ENCODE results near the gene IGHMBP2. TPM values are rescaled to one million over a fixed set of nuclear protein-coding genes. Genes with fewer than 3 reads are reported as not detected.

The IGHMBP2 gene
- total RNA-seq, 1 donor from 2014 or later = 9.5 TPM

DNA sequence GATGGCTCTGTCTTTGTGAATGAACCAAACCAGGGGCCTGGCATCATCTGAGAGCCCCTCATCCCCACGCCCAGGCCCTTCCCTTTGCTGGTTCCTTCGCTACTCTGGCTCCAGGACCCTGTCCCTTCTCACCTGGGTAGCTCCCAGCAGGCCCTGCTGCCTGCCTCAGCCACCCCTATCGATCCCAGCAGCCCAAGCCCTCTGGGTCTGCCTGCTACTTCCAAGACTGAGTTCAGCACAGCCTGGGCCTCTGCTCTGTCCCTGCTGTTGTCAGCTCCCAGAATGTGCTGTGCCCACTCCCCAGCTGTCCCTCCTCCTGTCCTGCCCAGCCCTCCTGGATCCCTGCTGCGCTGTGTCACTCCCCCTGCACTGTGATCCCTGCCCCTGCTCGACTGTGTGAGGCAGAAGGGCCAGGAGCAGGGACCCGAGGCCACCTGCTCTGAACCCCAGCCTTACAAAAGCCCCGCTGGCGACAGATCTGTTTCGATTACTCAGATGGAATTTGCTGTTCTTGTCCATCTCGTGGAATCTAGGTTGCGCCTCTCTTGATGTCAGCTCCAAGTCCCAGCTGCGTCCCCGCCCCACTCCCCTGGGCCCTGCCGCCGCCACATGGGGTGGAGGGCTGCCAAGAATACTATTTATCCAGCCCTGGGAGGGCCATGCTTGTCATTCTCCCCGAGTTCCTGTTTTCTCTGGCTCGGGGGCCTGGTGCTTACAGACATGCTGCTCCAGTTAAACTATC, 13.0 kb upstream of the IGHMBP2 start:
- peak; percentile 54 to 97 for DNase-seq (ENCODE audit: low read depth in 2 of 2)

GRCh38 chr11:68891351-68891948, 12.2 kb upstream of the IGHMBP2 start:
- no peak for DNase-seq (ENCODE audit: low read depth in 2 of 2)

DNA sequence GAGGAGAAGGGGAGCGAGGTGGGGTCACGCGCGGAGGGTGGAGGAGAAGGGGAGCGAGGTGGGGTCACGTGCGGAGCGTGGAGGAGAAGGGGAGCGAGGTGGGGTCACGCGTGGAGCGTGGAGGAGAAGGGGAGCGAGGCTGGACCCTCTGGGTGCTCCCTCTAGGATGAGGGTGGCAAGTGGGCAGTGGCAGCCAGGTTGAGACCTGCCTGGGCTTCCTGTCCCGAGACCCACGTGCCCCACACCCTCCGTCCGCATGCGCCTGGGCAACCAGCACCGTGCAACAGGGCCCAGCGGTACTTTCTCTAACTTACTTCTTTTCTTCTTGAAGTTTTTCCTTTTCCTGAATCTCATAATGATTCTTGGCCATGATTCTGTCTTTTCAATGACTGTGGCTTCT, 11.1 kb upstream of the IGHMBP2 start:
- DNase-seq (ENCODE audit: low read depth in 2 of 2) = no peak

DNA sequence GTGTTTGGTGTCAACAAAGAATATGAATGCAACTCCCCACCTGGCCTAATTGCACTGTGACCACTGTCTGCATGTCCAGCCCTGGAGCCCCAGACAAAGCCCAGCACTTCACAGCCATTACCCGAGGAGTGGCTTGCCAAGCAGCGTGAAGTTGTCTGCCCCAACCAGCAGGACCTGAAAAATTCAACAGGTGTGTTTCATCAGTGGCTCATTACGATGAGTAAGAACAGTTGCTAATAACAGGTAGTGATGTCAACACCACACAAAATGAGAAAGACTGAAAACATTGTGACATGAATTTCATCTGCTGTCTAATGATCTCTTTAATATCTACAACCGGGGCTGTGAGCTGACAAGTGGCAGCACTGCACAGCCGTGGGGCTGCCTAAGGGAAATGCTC, 10.4 kb upstream of the IGHMBP2 start:
- no peak for DNase-seq (ENCODE audit: low read depth in 2 of 2)

DNA sequence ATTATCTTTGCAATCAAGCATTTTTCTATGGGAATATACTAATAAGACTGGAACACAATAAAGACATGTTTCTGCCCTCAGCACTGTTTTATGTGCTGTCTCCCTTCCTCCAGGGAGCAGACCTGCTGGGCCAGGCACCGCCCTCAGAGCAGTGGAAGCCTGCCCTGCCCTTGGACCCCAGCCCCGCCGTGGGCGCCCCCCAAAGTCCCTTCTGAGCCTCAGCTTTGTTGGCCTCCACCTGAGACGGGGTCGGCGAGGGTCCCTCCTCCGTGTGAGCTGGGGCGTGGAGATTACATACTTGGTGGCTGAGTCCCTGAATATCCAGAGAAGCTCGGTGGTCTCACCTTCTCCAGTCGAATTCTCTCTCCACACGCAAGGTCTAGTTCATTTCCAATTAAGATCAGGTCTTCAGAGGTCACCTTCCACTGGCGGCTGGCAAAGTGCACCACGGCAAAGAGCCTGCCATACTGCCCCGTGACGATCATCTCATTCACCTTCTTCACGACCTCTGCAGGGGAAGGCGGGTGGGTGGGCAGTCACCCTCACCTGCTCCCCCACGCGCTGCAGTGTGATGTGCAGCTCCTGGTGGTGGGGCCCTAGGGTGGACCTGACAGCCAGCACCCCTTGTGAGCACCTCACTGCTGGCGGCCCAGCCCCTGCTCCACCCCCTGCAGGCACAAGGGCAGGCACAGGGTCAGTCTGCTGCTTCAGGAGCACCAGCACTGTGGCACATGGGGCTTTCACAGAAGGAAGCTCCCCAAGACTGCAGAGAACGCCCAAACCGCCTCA, 7.3 kb upstream of the IGHMBP2 start:
- no peak for DNase-seq (ENCODE audit: low read depth in 2 of 2)

- DNase-seq (ENCODE audit: low read depth in 2 of 2) = no peak
Observed at GRCh38 chr11:68897441-68897840, 6.2 kb upstream of the IGHMBP2 start.

- DNase-seq (ENCODE audit: low read depth in 2 of 2) = no peak
Observed at GRCh38 chr11:68900835-68901381, 2.8 kb upstream of the IGHMBP2 start.

- DNase-seq (ENCODE audit: low read depth in 2 of 2) = peak; percentile 50 to 59
Observed at GRCh38 chr11:68904248-68904847, 657 bp downstream of the IGHMBP2 start.

GRCh38 chr11:68905421-68906360, 2.0 kb downstream of the IGHMBP2 start:
- no peak for DNase-seq (ENCODE audit: low read depth in 2 of 2)

- DNase-seq (ENCODE audit: low read depth in 2 of 2) = no peak
Observed at GRCh38 chr11:68908273-68908672, 4.6 kb downstream of the IGHMBP2 start.

- no peak for DNase-seq (ENCODE audit: low read depth in 2 of 2)
Observed at GRCh38 chr11:68910965-68911364, 7.3 kb downstream of the IGHMBP2 start.

DNA sequence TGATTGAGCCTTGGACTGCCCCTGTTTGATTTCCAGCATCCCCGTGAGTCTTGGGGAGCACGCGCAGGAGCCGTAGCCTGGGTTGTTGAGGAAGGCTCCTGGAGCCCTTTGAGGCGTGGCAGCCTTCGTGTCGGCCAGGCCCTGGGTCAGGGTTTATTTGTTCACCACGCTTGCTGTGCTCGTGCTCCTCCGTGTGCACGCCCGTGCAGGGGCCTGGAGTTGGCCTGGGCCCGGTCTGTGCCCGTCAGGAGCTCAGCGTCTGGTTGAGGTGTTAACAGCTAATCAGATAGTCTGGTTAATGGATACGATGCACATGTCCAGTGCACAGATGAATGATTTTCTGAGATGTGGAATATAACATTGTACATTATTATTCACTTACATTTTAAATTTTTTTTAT, 8.0 kb downstream of the IGHMBP2 start:
- no peak for DNase-seq (ENCODE audit: low read depth in 2 of 2)

DNA sequence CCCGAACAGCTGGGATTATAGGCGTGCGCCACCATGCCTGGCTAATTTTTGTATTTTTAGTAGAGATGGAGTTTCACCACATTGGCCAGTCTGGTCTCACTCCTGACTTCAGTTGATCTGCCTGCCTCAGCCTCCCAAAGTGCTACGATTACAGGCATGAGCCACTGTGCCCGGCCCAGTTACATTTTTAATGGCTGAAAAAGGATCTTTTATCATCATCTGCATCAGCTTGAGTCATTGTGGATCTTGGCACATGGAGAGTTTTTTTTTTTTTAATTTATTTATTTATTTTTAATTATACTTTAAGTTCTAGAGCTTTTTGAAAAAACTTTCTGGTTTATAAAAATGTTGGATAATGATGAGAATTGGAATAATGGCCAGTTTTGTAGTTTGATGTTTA, 8.6 kb downstream of the IGHMBP2 start:
- DNase-seq (ENCODE audit: low read depth in 2 of 2) = no peak

GRCh38 chr11:68913188-68913587, 9.5 kb downstream of the IGHMBP2 start:
- DNase-seq (ENCODE audit: low read depth in 2 of 2) = no peak

DNA sequence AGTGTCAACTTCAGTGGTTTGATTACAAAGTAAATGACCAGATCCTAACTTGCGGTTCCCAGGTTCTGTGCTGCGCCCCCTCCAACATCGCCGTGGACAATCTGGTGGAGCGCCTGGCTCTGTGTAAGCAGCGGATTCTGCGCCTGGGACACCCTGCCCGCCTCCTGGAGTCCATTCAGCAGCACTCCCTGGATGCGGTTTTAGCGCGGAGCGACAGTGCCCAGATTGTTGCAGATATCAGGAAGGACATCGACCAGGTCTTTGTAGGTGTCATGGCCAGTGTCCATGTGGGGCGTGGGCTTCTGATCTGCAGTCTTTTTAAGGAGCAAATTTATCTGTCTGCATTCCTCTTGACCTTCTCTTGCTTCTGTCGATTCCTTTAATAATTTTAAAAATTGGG, 11.1 kb downstream of the IGHMBP2 start:
- DNase-seq (ENCODE audit: low read depth in 2 of 2) = no peak

DNA sequence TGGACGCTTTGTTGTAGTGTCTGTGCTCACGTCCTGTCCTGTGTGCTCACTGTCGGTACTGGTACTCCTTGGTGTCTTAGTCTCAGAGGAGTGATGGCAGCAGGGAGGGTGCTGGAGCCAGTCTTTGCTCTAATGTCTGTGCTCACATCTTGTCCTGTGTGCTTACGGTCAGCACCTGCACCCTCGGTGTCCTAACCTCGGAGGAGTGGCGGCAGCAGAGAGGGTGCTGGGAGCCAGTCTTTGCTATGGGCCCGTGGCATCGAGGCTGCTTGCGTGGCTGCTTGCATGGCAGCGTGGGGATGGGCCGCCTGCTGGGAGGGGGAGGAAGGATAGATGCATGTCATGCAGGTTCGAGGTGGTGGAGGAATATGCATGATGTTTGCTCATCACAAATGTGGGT, 12.7 kb downstream of the IGHMBP2 start:
- no peak for DNase-seq (ENCODE audit: low read depth in 2 of 2)

GRCh38 chr11:68923614-68924013, 19.9 kb downstream of the IGHMBP2 start:
- no peak for DNase-seq (ENCODE audit: low read depth in 2 of 2)

GRCh38 chr11:68924073-68924925, 20.6 kb downstream of the IGHMBP2 start:
- DNase-seq (ENCODE audit: low read depth in 2 of 2) = no peak

DNA sequence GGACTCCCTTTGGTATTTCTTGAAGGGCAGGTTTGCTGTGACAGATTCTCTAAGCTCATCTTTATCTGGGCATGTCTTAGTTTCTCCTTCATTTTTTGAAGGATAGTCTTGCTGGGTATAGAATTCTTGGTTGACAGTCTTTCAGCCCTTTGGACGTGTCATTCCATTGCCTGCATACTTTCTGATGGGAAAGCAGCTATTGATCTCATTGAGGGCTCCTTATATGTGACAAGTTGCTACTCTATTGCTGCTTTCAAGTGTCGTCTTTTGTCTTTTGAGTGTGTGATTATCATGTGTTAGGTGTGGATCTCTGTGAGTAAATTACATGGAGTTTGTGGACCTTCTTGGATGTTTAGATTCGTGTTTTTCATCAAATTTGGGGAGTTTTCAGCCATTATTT, 21.9 kb downstream of the IGHMBP2 start:
- no peak for DNase-seq (ENCODE audit: low read depth in 2 of 2)

Measured in lung microvascular endothelial cell (primary cell).